ENCODE results near the gene IFT43. TPM values are rescaled to one million over a fixed set of nuclear protein-coding genes. Genes with fewer than 3 reads are reported as not detected.

IFT43 gene
- total RNA-seq, 1 donor from 2014 or later: 18.3 TPM

- peaks cover 4 to 9% (median 8%) of the 10 kb centered on the region in 3 donors for H3K36me3 ChIP-seq (ENCODE audit: control insufficient read depth in 3 of 3, insufficient read depth in 3 of 3, low read length in 3 of 3)
- H3K27ac ChIP-seq (ENCODE audit: low read depth, low read length): no peak overlapping the region
- no peaks in the 10 kb centered on the region for H3K27me3 ChIP-seq (ENCODE audit: control insufficient read depth in 3 of 3, insufficient read depth in 3 of 3, low read length in 3 of 3)
- H3K4me1 ChIP-seq (ENCODE audit: control insufficient read depth in 3 of 3, insufficient read depth in 3 of 3, low read length in 3 of 3): no peaks in the 10 kb centered on the region
- no peaks in the 10 kb centered on the region for H3K9me3 ChIP-seq (ENCODE audit: control insufficient read depth in 3 of 3, low read length in 3 of 3)
- H3K9ac ChIP-seq (ENCODE audit: low read depth in 1 of 3, low read length in 3 of 3): no peak overlapping the region
- H3K4me3 ChIP-seq (ENCODE audit: low read length in 3 of 3): no peak overlapping the region
These were observed 80.0 kb downstream of the IFT43 start for GRCh38 chr14:76065519-76065918.

- Histone ChIP-seq H3K4me1 (ENCODE audit: control insufficient read depth in 3 of 3, insufficient read depth in 3 of 3, low read length in 3 of 3) (no peaks in the 10 kb centered on the region), H3K36me3 (ENCODE audit: control insufficient read depth in 3 of 3, insufficient read depth in 3 of 3, low read length in 3 of 3) (peaks cover 8 to 11% (median 10%) of the 10 kb centered on the region in 3 donors), H3K4me3 (ENCODE audit: low read length in 3 of 3) (no peak overlapping the region), H3K9ac (ENCODE audit: low read depth in 1 of 3, low read length in 3 of 3) (no peak overlapping the region), H3K9me3 (ENCODE audit: control insufficient read depth in 3 of 3, low read length in 3 of 3) (no peaks in the 10 kb centered on the region), H3K27me3 (ENCODE audit: control insufficient read depth in 3 of 3, insufficient read depth in 3 of 3, low read length in 3 of 3) (no peaks in the 10 kb centered on the region), H3K27ac (ENCODE audit: low read depth, low read length) (no peak overlapping the region)
These were observed 82.0 kb downstream of the IFT43 start for GRCh38 chr14:76067536-76067935.

DNA sequence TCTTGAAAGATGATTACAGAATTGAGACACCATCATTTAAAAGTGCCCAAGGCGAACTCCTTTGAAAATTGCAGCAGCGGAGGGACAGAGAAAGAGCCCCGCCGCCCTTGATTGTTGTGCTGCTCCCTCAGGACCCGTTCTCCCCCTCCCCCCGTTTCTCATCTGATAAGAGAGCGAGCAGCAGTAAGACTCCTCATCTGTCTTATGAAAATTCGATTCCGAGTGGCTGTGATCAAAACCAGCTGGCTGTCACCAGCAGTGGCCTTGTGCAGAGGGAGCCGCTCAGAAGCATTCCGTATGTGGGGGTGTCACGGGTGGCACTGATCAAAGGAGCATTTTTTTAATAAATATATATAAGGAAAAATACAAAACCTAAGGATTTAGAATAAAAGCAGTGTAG lies 88.2 kb downstream of the IFT43 start:
- H3K4me1 ChIP-seq (ENCODE audit: control insufficient read depth in 3 of 3, insufficient read depth in 3 of 3, low read length in 3 of 3): no peaks in the 10 kb centered on the region
- H3K4me3 ChIP-seq (ENCODE audit: low read length in 3 of 3): no peak overlapping the region
- no peaks in the 10 kb centered on the region for H3K9me3 ChIP-seq (ENCODE audit: control insufficient read depth in 3 of 3, low read length in 3 of 3)
- peaks cover 2 to 7% (median 6%) of the 10 kb centered on the region in 3 donors for H3K36me3 ChIP-seq (ENCODE audit: control insufficient read depth in 3 of 3, insufficient read depth in 3 of 3, low read length in 3 of 3)
- H3K27me3 ChIP-seq (ENCODE audit: control insufficient read depth in 3 of 3, insufficient read depth in 3 of 3, low read length in 3 of 3): no peaks in the 10 kb centered on the region
- no peak overlapping the region for H3K9ac ChIP-seq (ENCODE audit: low read depth in 1 of 3, low read length in 3 of 3)
- H3K27ac ChIP-seq (ENCODE audit: low read depth, low read length): no peak overlapping the region

- peaks cover 12 to 14% (median 13%) of the 10 kb centered on the region in 3 donors for H3K4me1 ChIP-seq (ENCODE audit: control insufficient read depth in 3 of 3, insufficient read depth in 3 of 3, low read length in 3 of 3)
- no peak overlapping the region for H3K27ac ChIP-seq (ENCODE audit: low read depth, low read length)
- H3K27me3 ChIP-seq (ENCODE audit: control insufficient read depth in 3 of 3, insufficient read depth in 3 of 3, low read length in 3 of 3): no peaks in the 10 kb centered on the region
- H3K36me3 ChIP-seq (ENCODE audit: control insufficient read depth in 3 of 3, insufficient read depth in 3 of 3, low read length in 3 of 3): peaks cover 2 to 5% (median 2%) of the 10 kb centered on the region in 3 donors
- H3K4me3 ChIP-seq (ENCODE audit: low read length in 3 of 3): no peak overlapping the region
- no peaks in the 10 kb centered on the region for H3K9me3 ChIP-seq (ENCODE audit: control insufficient read depth in 3 of 3, low read length in 3 of 3)
- H3K9ac ChIP-seq (ENCODE audit: low read depth in 1 of 3, low read length in 3 of 3): no peak overlapping the region
These were observed 91.8 kb downstream of the IFT43 start for GRCh38 chr14:76077340-76077739.

- Histone ChIP-seq H3K27ac (ENCODE audit: low read depth, low read length) (no peak overlapping the region), H3K9me3 (ENCODE audit: control insufficient read depth in 3 of 3, low read length in 3 of 3) (no peaks in the 10 kb centered on the region), H3K9ac (ENCODE audit: low read depth in 1 of 3, low read length in 3 of 3) (no peak overlapping the region), H3K4me3 (ENCODE audit: low read length in 3 of 3) (no peak overlapping the region), H3K27me3 (ENCODE audit: control insufficient read depth in 3 of 3, insufficient read depth in 3 of 3, low read length in 3 of 3) (no peaks in the 10 kb centered on the region), H3K4me1 (ENCODE audit: control insufficient read depth in 3 of 3, insufficient read depth in 3 of 3, low read length in 3 of 3) (peaks cover 12 to 14% (median 13%) of the 10 kb centered on the region in 3 donors), H3K36me3 (ENCODE audit: control insufficient read depth in 3 of 3, insufficient read depth in 3 of 3, low read length in 3 of 3) (peaks cover 2 to 12% (median 4%) of the 10 kb centered on the region in 3 donors)
These were observed 92.9 kb downstream of the IFT43 start for GRCh38 chr14:76078501-76078900.

DNA sequence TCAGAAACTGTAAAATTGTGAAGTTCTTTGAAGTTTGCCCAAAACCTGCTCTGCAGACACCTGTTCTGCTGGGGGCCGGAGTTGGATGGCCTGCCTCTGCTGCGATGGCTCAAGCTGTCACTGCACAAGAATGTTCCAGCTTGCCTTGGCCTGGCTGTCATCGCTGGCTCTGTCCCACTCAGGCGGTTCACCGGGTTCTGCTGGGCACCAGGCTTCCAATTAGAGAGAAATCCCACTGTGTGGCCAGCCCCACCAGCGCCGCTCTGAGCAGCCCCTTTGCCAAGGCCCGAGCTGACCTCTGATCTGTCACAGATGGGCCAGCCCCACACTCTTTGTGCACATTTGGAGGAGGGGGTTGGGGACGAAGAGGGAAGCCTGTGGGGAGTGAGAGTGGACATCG lies 94.5 kb downstream of the IFT43 start:
- peaks cover 2 to 7% (median 2%) of the 10 kb centered on the region in 3 donors for H3K36me3 ChIP-seq (ENCODE audit: control insufficient read depth in 3 of 3, insufficient read depth in 3 of 3, low read length in 3 of 3)
- peak overlapping the region; percentile 57 for H3K27ac ChIP-seq (ENCODE audit: low read depth, low read length)

DNA sequence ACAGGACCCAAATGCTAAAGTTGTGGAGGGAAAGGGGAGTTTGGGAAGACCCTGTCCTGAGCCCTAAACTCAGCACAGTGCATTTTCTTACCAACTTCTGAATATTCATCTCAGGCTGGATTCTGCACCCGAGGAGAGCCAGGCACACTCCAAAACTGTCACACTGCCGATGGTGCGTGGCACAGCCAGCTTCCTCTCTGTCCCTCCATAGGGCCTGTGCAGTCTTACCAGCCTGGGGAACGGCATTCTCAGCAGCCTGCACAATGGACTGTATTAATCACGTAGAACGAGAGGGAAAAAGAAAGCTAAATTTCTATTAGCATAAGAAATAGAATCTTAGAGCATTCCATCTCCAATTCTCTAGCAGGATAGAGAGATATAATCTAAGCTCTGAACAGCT lies 94.9 kb downstream of the IFT43 start:
- Histone ChIP-seq H3K27ac (ENCODE audit: low read depth, low read length) (peak overlapping the region; percentile 57), H3K9ac (ENCODE audit: low read depth in 1 of 3, low read length in 3 of 3) (peak overlapping the region; percentile 52 to 59 (median 54))

More for the DNA sequence above, 94.5 kb downstream of the IFT43 start:
- no peaks in the 10 kb centered on the region for H3K9me3 ChIP-seq (ENCODE audit: control insufficient read depth in 3 of 3, low read length in 3 of 3)
- H3K4me3 ChIP-seq (ENCODE audit: low read length in 3 of 3): peak overlapping the region in 1 of 3 donors; percentile 3
- peak overlapping the region; percentile 52 to 59 (median 54) for H3K9ac ChIP-seq (ENCODE audit: low read depth in 1 of 3, low read length in 3 of 3)
- H3K4me1 ChIP-seq (ENCODE audit: control insufficient read depth in 3 of 3, insufficient read depth in 3 of 3, low read length in 3 of 3): peaks cover 14 to 20% (median 17%) of the 10 kb centered on the region in 3 donors
- no peaks in the 10 kb centered on the region for H3K27me3 ChIP-seq (ENCODE audit: control insufficient read depth in 3 of 3, insufficient read depth in 3 of 3, low read length in 3 of 3)

GRCh38 chr14:76081642-76082041 lies 96.1 kb downstream of the IFT43 start:
- Histone ChIP-seq H3K9ac (ENCODE audit: low read depth in 1 of 3, low read length in 3 of 3) (no peak overlapping the region), H3K27me3 (ENCODE audit: control insufficient read depth in 3 of 3, insufficient read depth in 3 of 3, low read length in 3 of 3) (no peaks in the 10 kb centered on the region), H3K27ac (ENCODE audit: low read depth, low read length) (no peak overlapping the region), H3K4me3 (ENCODE audit: low read length in 3 of 3) (no peak overlapping the region), H3K36me3 (ENCODE audit: control insufficient read depth in 3 of 3, insufficient read depth in 3 of 3, low read length in 3 of 3) (peaks cover 2 to 7% (median 2%) of the 10 kb centered on the region in 3 donors), H3K9me3 (ENCODE audit: control insufficient read depth in 3 of 3, low read length in 3 of 3) (no peaks in the 10 kb centered on the region), H3K4me1 (ENCODE audit: control insufficient read depth in 3 of 3, insufficient read depth in 3 of 3, low read length in 3 of 3) (peaks cover 25 to 36% (median 34%) of the 10 kb centered on the region in 3 donors)

More for the DNA sequence above, 94.9 kb downstream of the IFT43 start:
- H3K36me3 ChIP-seq (ENCODE audit: control insufficient read depth in 3 of 3, insufficient read depth in 3 of 3, low read length in 3 of 3): peaks cover 2 to 7% (median 2%) of the 10 kb centered on the region in 3 donors
- peak overlapping the region in 1 of 3 donors; percentile 3 for H3K4me3 ChIP-seq (ENCODE audit: low read length in 3 of 3)
- H3K9me3 ChIP-seq (ENCODE audit: control insufficient read depth in 3 of 3, low read length in 3 of 3): no peaks in the 10 kb centered on the region
- no peaks in the 10 kb centered on the region for H3K27me3 ChIP-seq (ENCODE audit: control insufficient read depth in 3 of 3, insufficient read depth in 3 of 3, low read length in 3 of 3)
- peaks cover 17 to 24% (median 22%) of the 10 kb centered on the region in 3 donors for H3K4me1 ChIP-seq (ENCODE audit: control insufficient read depth in 3 of 3, insufficient read depth in 3 of 3, low read length in 3 of 3)

- Histone ChIP-seq H3K36me3 (ENCODE audit: control insufficient read depth in 3 of 3, insufficient read depth in 3 of 3, low read length in 3 of 3) (peaks cover 2 to 7% (median 2%) of the 10 kb centered on the region in 3 donors), H3K4me3 (ENCODE audit: low read length in 3 of 3) (no peak overlapping the region), H3K9me3 (ENCODE audit: control insufficient read depth in 3 of 3, low read length in 3 of 3) (no peaks in the 10 kb centered on the region), H3K4me1 (ENCODE audit: control insufficient read depth in 3 of 3, insufficient read depth in 3 of 3, low read length in 3 of 3) (peaks cover 40 to 55% (median 54%) of the 10 kb centered on the region in 3 donors), H3K27ac (ENCODE audit: low read depth, low read length) (no peak overlapping the region), H3K9ac (ENCODE audit: low read depth in 1 of 3, low read length in 3 of 3) (no peak overlapping the region), H3K27me3 (ENCODE audit: control insufficient read depth in 3 of 3, insufficient read depth in 3 of 3, low read length in 3 of 3) (no peaks in the 10 kb centered on the region)
These were observed 98.5 kb downstream of the IFT43 start for GRCh38 chr14:76083796-76084765.

- Histone ChIP-seq H3K4me3 (ENCODE audit: low read length in 3 of 3) (no peak overlapping the region), H3K4me1 (ENCODE audit: control insufficient read depth in 3 of 3, insufficient read depth in 3 of 3, low read length in 3 of 3) (peaks cover 34 to 59% (median 56%) of the 10 kb centered on the region in 3 donors), H3K9me3 (ENCODE audit: control insufficient read depth in 3 of 3, low read length in 3 of 3) (no peaks in the 10 kb centered on the region), H3K27me3 (ENCODE audit: control insufficient read depth in 3 of 3, insufficient read depth in 3 of 3, low read length in 3 of 3) (no peaks in the 10 kb centered on the region), H3K9ac (ENCODE audit: low read depth in 1 of 3, low read length in 3 of 3) (peak overlapping the region in 1 of 3 donors; percentile 50), H3K27ac (ENCODE audit: low read depth, low read length) (peak overlapping the region; percentile 85), H3K36me3 (ENCODE audit: control insufficient read depth in 3 of 3, insufficient read depth in 3 of 3, low read length in 3 of 3) (peaks cover 2 to 7% (median 2%) of the 10 kb centered on the region in 3 donors)
These were observed 99.8 kb downstream of the IFT43 start for GRCh38 chr14:76085358-76085757.

All from skeletal muscle tissue (tissue), 4 donors.